ENCODE data around the gene MESD.

The MESD gene

GRCh38 chr15:80989518-80990478, at the start of gene MESD:
Gene MESD (minus strand): TSS chr15:80989819. CDS start chr15:80989791, 28 bp downstream.
- DNase-seq: peak; percentile 72

GRCh38 chr15:81038975-81039607, 49.5 kb upstream of the MESD start:
- no peak for DNase-seq

- DNase-seq: no peak
Observed at GRCh38 chr15:81037952-81038743, 48.5 kb upstream of the MESD start.

- DNase-seq: no peak
Observed at GRCh38 chr15:81033508-81033907, 43.9 kb upstream of the MESD start.

DNA sequence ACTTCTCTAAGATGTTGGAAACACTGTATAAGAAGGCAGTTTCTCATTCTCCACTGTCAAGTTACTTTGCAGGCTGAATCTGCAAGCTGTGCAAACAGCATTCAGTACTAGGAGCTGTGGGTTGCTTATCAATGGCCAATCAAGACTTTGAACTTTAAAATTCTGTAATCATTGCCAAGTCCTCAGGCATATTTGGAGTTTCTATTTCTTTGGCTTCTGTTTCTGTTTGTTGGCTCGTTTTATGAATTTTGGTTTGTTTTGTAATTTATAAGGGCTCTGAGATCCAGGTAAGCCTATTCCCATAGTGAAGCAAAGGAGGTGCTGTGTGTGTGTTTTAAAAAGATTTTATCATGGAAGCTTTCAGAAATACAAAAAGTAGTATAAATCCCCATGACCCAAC, 43.2 kb upstream of the MESD start:
- no peak for DNase-seq

DNA sequence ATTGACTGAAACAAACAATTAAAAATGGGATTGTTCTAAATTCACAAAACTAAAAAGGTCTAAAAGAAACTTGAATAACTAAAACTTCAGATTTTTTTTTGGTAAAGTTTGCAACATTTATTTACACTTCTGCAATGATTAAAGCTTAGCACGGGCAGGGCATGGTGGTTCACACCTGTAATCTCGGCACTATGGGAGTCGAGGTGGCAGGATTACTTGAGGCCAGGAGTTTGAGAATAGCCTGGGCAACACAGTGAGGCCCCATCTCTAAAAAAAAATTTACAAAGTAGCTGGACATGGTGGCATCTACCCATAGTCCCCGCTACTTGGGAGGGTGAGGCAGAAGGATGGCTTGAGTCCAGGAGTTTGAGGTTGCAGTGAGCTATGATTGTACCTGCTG, 42.7 kb upstream of the MESD start:
- no peak for DNase-seq

DNA sequence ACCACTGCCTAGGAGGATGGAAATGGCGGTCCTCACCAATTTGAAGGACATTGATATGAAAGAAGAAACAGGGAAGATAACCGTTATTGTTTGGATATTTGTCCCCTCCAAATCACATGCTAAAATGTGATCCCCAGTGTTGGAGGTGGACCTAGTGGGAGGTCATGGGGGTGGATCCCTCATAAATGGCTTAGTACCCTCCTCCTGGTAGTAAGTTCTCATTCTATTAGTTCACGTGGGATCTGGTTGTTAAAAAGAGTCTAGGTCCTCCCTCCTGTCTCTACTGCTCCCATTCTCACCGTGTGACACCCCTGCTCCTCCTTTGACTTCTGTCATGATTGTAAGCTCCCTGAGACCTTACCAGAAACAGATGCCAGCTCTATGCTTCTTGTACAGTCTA, 41.6 kb upstream of the MESD start:
- no peak for DNase-seq

GRCh38 chr15:81030301-81030750, 40.7 kb upstream of the MESD start:
- DNase-seq: no peak

- DNase-seq: no peak
Observed at GRCh38 chr15:81029414-81030300, 40.0 kb upstream of the MESD start.

DNA sequence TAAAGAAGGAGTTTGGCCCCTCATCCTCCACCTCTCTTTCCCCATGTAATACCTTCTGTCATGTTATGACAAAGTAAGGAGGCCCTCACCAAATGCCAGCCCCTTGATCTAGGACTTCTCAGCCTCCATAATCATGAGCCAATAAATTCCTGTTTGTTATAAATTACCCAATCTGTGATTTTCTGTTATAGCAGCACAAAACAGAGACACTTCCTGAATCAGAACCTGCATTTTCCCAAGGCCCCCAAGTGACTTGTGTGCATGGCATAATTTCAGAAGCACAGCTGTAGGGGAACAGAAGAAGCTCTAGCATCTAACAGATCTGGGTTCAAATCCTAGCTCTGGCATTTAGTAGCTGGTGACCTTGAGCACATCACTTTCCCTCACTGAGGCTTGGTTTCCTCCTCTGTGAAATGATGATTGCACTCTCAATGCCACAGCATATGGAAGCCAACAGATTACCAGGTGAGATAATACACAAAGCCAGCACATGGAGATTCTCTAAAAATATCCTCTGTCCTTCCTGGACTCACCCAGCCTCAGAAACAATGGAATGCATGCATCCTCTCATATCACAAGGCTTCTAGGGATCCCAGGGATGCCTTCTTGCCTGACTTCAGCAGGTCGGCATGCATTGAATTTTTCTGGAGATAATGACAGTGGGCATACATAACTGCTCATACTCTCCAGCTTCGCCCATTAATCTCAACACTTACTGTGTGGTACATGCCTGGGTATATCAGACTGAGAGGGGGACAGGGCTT, 37.4 kb upstream of the MESD start:
- DNase-seq: no peak

- DNase-seq: no peak
Observed at GRCh38 chr15:81025721-81026370, 36.2 kb upstream of the MESD start.

- no peak for DNase-seq
Observed at GRCh38 chr15:81024936-81025335, 35.3 kb upstream of the MESD start.

GRCh38 chr15:81024265-81024872, 34.8 kb upstream of the MESD start:
- DNase-seq: no peak

GRCh38 chr15:81023483-81024264, 34.1 kb upstream of the MESD start:
- no peak for DNase-seq

DNA sequence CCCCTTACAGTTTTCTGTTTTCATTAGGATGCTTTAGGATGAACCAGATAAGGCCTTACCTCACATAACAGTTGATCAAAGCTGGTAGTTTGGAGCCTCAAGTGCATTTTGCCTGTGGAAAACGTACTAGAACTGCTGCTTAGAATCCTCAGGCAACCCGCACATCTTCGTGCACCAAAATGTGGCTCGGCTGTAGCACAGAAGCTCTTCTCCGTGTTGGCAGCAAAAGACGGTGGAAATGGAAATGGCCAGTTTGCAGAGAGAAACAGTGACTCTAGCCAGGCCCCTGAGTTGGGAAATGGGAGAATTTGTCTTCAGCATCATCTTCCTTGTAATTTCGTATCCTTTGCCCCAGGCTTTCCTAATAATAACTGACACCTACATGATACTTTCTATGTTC, 31.7 kb upstream of the MESD start:
- no peak for DNase-seq

GRCh38 chr15:81018197-81018596, 28.6 kb upstream of the MESD start:
- no peak for DNase-seq

DNA sequence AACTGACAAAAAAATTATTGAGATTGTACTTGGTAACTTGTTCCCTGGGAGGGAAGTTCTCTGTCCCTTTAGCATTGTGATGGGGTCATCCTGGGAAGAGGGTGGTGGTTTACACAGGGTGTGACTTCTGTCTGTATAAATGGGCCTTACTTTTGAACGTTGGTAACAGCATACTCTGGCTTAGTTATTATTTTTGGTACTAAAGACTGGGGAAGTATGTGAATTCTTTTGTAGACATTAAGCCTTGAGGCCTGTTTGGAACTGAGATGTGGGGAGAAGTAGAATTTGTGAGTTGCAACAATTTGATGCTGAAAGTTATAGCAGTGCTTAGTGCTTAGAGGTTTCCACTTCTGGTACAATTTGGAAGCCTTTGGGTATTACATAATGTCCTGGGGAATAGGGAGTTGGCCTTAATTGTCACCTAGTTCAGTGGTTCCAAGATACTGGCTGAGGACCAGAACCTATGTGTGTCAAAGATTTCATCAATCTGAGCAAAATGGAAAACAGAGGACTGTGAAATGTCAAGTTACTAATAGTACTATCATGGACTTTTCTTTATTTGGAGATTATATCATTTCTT, 27.0 kb upstream of the MESD start:
- DNase-seq: no peak

- no peak for DNase-seq
Observed at GRCh38 chr15:81015621-81016488, 26.2 kb upstream of the MESD start.

Data from cortex of kidney (tissue), 1 donor.